ENCODE results near the gene MGAT5B.

- no peak for TF ChIP-seq CTCF (IDR thresholded peaks at IDR 0.05)
- TF ChIP-seq EZH2phosphoT487 (IDR thresholded peaks at IDR 0.05): no peak
Observed at GRCh38 chr17:76983075-76983775, 115.0 kb downstream of the MGAT5B start.
